GM19238 (cell line): Measurements from ENCODE around the gene REC8.

Experiments
- DNase-seq: peaks from one replicate; pipeline ENCODE4 v3.0.0; 2011; ENCODE audit warnings: low spot score; ENCODE audit not compliant: insufficient read length

Gene REC8, protein sequence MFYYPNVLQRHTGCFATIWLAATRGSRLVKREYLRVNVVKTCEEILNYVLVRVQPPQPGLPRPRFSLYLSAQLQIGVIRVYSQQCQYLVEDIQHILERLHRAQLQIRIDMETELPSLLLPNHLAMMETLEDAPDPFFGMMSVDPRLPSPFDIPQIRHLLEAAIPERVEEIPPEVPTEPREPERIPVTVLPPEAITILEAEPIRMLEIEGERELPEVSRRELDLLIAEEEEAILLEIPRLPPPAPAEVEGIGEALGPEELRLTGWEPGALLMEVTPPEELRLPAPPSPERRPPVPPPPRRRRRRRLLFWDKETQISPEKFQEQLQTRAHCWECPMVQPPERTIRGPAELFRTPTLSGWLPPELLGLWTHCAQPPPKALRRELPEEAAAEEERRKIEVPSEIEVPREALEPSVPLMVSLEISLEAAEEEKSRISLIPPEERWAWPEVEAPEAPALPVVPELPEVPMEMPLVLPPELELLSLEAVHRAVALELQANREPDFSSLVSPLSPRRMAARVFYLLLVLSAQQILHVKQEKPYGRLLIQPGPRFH

DNA sequence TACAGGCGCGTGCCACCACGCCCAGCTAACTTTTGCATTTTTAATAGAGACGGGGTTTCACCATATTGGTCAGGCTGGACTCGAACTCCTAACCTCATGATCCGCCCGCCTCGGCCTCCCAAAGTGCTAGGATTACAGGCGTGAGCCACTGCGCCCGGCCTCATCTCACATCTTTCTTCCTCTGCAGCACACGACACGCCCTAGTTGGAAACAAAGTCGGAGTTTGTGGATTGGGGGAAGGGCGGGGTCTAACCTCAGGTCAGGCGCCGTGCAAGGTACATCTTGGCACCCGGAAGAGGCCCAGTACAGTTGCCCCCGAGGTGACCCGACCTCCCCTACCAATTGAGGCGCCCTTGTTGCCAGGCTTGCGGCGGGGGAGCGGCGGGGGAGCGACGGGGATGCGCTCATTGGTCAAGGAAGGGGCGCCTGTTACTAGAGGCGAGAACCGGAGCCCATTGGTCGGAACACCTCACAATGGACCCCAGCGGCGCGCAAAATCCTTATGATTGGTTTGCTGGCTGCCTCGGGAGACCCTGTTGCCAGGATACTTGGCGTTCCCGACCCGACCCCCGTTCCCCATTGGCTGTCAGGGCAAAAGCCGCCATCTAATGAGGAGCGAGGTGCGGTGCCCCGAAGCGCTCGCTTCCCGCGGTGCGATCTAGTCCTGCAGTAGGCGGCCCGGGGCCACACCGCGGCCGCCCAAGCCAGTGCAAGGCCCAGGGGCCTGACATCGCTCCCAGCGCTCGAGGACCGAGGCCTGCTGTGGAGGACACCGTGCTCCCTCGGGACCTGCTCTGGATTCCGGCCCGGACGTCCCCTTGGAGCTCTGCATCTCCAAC is at the start of gene REC8:
Gene REC8, plus strand, starts transcription at position 659 of the 839 bp plus-strand sequence. CDS start 473 bp downstream, outside the sequence.
- DNase-seq: peak; percentile 93

DNA sequence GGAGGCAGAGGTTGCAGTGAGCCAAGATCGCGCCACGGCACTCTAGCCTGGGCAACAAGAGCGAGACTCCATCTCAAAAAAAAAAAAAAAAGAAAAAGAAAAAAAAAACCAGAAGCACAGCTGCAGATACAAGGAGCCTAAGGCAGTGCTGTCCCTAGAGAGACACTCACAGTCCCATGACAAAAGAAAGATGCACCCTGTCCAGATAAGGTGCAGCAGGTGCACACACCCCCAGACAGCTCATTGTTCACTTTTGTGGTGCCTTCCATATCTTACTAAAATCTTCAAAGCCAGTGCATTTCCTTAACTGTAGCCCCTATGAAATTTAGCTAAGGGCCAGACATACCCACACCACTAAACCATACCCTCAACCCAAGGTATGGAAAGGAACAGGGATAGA is 49.5 kb upstream of the REC8 start:
- no peak for DNase-seq

DNA sequence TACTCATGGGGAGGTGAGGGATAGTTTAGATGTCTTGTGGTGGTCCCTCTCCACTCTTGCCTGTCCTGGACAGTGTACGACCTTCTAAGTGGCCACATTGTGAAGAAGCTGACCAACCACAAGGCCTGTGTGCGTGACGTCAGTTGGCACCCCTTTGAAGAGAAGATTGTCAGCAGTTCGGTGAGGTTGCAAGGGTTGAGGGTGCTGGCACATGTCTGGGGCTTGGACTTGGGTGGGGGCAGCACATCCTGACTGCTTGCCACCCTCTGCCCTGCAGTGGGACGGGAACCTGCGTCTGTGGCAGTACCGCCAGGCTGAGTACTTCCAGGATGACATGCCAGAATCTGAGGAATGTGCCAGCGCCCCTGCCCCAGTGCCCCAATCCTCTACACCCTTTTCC is 49.0 kb upstream of the REC8 start:
- DNase-seq: no peak

DNA sequence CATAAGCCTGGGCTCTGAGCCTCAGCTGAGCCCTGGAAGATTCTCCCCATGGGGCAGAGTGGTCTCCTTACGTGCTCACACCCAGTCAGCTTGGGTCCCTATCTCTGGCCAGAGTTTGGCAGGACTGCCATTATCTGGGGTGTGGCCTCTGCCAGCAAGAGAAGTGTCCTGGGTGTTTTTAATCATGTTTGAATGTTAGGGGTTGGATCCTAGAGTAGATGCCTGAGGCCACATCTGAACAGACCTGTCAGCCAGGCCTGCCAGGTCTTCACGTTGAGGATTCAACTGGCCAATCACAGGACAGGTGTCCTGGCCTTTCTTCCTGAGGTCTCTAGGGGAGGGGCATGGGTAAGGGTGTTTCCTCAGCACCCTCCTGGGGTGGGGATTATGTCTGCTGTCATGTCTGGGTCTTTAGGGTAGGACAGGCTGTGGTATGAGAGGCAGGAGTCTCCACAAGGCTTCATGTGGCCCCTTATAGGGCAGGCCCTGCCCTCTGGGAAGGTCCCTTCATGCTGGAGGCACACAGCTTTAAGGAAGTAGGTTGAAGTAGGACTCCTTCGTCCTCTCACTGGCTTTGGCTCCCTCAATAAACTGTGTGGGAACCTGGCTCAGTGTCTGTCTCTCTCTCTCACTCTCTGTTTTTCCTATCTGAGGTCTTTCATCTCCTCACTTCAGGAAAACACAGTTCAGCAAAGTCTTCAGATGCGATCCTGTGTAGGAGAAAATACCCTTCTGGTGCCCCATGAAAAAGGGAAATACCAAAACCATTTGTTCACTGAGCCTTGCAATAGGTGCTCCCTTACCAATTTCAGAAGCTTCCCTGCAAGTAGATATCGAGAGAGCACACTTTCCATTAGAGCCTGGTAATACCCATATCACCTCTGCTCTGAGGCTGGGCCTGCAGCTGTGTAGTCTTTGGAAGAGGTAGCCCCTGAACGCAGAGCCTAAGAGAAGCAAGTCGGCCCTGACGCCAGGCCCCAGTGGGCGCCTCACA is 48.2 kb upstream of the REC8 start:
- no peak for DNase-seq

DNA sequence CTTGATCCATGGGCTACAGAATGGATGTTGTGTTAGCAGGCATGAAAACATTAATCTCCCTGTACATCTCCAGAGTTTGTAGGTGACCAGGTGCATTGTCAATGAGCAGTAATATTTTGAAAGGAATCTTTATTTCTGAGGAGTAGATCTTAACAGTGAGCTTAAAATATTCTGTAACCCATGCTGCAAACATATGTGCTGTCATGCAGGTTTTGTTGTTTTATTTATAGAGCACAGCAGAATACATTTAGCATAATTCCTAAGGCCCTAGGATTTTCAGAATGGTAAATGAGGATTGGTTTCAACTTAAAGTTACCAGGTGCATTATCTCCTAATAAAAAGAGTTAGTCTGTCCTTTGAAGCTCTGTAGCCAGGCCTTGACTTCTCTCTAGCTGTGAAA is 44.9 kb upstream of the REC8 start:
- no peak for DNase-seq

DNA sequence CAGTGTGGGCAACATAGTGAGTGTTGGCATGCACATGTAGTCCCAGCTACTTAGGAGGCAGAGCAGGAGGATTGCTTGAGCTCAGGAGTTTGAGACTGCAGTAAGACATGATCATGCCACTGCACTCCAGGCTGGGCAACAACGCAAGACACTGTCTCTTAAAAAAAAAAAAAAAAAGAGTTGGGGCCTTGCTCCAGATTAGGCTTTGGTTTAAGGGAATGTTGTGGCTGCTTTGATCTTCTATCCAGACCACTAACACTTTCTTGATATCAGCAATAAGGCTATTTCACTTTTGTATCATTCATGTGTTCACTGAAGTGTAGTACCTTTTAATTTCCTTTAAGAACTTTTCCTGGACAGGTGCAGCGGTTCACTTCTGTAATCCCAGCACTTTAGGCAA is 44.2 kb upstream of the REC8 start:
- DNase-seq: no peak

DNA sequence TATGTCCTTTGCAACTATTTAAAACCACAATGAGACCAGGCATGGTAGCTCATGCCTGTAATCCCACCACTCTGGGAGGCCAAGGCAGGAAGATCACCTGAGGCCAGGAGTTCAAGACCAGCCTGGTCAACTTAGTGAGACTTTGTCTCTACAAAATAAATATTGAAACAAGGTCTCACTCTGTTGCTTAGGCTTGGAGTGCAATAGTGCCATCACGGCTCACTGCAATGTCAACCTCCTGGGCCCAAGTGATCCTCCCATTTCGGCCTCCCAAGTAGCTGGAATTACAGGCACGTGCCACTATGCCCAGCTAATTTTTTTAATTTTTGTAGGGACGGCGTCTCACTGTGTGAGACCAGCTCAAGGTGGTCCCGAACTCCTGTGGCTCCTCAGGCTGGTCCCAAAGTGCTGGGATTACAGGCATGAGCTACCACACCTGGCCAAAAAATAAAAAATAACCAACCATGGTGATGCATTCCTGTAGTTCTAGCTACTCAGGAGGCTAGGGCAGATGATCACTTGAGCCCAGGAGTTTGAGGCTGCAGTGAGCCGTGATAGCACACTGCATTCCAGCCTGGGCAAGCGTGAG is 42.4 kb upstream of the REC8 start:
- DNase-seq: no peak

DNA sequence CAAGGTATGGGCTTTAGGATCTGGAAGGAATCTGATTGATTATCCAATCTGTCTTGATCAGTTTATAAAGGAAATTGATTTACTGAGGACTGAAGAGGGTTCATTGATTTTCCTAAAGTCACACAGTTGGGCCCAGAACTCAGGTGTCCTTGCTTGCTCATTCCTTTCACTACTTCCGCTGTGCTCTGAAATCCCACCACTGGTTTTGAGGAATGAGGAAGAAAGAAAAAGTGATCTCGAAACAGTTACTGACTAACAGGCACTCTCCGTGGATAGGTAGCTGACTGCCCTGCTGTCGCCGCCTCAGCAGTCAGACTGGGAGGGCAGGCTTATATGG is 41.5 kb upstream of the REC8 start, which contains the start of gene FITM1:
Gene FITM1, plus strand, starts transcription at position 280 of the 337 bp plus-strand sequence. CDS start 905 bp downstream, outside the sequence.
- DNase-seq: no peak

DNA sequence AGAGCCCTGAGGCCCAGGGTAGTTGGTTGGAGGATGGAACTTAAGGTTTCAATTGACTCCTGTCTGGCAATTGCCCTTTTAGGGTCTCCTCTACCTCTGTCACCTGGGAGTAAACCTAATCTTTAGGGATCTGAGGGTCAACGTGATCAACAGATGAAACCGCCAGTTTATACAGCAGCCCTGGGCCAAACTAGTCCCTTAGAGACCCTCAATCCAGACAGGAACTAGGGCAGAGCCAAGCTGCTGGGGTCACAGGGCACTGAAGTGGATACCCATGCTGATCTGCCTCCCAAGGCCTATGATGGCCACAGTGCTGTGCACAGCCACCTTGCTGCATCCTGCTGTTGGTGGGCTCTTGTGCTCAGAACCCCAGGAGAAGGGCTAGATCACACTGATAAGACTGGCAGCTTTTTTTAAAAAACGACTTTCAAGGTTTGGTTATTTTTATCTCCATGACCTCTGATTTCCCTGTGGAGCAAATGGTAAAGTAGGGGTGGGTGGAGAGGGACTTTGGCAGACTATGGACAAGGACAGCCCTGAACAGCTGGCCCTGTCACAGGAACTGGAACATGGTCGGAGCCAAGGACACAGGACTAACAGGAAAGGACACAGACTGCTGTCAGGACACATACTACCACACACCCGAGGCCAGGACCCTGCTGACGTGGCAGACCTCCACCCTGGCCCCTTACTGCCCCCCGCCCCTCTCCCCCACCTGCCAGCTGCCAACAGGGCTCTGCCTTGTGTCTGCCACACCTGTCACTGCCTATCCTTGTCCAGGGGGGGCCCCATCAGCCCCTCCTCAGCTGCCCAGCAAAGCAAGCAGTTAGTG is 40.9 kb upstream of the REC8 start:
- no peak for DNase-seq

DNA sequence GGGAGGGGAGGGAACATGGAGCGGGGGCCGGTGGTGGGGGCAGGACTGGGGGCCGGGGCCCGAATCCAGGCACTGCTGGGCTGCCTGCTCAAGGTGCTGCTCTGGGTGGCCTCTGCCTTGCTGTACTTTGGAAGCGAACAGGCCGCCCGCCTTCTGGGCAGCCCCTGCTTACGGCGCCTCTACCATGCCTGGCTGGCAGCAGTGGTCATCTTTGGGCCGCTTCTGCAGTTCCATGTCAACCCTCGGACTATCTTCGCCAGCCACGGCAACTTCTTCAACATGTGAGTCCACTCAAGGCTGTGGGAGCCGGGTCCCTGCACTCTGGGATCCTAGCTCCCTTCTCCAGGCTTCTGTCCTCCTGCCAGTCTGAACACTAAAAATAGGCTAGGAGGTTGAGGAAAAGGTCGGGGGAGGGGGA is 40.3 kb upstream of the REC8 start:
- no peak for DNase-seq

DNA sequence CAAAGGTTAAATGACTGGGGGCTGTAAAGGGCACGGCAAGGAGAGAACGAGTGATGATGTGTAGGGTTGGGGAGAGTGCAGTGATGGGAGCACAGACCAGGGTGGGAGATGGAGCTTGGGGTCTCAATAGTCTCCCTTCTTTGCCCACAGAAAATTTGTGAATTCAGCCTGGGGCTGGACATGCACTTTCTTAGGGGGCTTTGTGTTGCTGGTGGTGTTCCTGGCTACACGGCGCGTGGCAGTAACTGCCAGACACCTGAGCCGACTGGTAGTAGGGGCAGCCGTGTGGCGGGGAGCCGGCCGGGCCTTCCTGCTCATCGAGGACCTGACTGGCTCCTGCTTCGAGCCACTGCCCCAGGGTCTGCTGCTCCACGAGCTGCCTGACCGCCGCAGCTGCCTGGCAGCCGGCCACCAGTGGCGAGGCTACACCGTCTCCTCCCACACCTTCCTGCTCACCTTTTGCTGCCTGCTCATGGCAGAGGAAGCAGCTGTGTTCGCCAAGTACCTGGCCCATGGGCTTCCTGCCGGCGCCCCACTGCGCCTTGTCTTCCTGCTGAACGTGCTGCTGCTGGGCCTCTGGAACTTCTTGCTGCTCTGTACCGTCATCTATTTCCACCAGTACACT is 39.7 kb upstream of the REC8 start:
- DNase-seq: no peak

DNA sequence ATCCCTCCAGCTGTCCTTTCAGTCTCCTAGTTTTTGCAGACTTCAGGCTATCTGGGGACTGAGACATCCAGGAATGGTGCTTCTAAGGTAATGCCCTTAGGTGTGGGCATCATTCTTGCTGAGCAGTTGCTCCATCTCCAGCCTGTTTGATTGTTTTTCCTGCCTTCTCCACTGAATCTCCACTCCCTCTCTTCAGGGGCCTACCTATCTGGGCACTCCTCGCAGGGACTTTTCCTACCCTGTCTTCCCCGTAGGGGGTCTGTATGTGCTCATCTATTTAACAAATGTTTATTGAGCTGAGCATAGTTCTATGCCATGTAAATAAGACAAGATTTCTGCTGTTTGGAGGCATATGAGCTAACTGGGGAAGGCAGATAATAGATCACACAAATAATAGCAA is 38.9 kb upstream of the REC8 start:
- no peak for DNase-seq

DNA sequence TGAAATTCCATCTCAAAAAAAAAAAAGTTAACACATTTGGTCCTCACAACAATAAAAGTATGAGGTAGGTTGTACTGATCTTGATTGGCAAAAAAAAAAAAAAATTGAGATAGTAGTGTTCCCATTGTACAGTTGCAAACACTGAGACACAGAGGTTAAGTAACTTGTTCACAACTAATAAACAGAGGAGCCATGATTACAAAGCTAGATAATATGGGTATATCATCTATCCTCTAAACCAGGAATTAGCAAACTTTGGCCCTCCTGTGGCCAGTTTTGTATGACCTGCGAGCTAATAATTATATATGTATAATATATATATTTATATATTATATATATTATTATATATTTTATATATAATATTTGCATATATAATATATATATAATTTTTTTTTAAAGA is 38.1 kb upstream of the REC8 start:
- no peak for DNase-seq

DNA sequence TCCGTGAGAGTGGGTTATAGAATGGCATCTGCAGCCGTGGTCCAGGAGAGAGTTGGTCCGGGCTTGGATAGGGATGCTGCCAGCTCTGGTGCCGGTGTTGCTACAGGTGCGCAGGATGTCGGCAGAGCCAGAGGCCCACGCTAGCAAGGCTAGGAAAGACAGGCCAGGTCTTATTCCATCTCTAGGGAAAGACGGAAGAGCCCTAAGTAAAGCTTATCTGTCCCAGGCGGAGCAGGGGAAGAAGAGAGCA is 36.4 kb upstream of the REC8 start:
- no peak for DNase-seq

DNA sequence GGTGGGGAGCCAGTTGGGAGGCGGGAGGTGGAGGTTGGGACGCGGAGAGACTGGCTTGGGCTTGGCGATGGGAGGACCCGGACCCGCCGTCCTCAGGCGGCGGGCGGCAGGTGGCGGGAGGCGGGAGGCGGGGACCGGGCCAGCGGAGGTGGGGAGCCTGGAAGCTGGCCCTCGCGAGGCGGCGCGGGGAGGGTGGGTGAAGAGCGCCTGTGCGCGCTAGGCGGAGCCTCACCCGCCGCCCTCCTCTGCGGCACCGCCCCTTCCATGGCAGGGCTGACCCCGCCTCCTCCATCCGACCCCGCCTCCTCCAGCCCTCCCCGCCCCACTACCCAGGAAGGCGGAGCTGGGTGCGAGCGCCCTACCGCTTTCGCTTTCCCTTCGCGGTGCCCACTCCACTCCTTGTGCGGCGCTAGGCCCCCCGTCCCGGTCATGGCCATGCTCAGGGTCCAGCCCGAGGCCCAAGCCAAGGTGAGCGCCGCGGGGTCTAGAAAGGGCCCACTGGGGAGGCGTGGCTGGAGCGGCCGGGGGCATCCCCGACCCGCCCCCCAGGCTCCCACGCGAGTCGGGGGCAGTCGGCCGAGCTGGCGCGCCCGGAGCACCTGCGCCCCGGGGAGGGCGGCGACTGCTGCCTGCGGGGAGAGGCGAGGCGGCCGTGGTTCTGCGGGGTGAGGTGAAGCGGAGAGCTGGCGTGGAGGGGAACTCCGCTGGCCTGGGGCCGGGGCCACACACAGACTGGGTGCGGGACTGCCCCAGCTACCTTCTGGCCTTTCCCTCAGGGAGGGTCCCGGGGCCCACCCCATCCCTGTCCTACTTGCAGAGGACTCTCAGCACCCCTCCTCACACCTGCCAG is 35.8 kb upstream of the REC8 start, which contains the start of gene PSME1:
Gene PSME1, plus strand, starts transcription at position 361 of the 850 bp plus-strand sequence. Its CDS starts 69 bp downstream, at position 430.
- peak; percentile 91 for DNase-seq

DNA sequence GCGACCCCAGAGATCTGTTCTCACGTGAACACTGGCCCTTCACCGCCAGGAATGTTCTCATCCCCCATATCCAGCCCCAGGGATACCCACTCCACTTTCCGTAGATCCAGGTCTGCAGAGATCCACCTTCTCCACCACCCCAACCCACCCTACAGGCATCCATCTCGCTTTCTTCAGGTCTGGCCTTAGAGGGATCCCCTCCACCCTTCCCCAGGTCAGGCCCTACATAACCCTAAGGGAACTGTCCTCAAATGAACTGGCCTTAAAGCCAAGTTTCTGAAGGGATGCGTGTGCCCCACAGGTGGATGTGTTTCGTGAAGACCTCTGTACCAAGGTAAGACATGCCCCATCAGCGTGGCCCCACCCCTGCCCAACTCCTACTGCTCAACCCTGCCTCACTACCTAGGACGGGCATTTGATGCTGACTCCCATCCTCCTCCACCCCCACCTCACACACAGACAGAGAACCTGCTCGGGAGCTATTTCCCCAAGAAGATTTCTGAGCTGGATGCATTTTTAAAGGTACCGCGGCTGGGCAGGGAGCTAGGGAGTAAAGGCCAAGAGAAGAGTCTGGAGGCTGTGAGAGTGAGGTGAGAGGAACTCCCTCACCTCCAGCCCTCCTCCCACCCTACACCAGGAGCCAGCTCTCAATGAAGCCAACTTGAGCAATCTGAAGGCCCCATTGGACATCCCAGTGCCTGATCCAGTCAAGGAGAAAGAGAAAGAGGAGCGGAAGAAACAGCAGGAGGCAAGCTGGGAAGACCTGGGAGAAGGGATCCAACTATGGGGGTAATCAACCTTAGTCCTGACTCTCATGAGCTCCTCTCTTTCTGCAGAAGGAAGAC is 35.0 kb upstream of the REC8 start:
- DNase-seq: no peak

DNA sequence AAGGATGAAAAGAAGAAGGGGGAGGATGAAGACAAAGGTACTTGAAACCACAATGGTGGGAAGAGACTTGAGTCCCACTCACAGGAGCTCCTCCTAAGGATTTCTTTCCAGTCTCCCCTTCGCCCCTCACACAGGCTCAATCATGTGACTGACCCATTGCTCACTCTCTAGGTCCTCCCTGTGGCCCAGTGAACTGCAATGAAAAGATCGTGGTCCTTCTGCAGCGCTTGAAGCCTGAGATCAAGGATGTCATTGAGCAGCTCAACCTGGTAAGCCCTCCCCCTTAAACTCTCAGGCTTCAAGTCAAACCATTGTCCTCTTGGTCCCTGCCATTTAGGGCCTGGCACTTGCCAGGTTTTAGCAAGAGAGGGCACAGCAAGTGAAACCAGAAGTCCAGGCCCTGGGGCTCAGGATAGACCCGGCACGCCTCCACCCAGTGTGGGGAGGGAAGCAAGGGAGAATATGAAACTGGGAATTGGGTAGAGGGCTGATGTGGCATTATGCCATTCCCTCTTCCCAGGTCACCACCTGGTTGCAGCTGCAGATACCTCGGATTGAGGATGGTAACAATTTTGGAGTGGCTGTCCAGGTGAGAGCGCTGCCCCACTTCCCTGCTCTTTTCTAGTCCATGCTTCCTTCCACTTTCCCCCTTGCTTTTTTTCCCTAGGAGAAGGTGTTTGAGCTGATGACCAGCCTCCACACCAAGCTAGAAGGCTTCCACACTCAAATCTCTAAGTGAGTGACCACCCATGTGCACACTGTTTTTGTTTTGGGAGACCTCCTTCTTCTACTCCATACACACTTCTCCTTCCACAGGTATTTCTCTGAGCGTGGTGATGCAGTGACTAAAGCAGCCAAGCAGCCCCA is 34.1 kb upstream of the REC8 start:
- no peak for DNase-seq
